ENCODE results near the gene CLPSL1.

DNA sequence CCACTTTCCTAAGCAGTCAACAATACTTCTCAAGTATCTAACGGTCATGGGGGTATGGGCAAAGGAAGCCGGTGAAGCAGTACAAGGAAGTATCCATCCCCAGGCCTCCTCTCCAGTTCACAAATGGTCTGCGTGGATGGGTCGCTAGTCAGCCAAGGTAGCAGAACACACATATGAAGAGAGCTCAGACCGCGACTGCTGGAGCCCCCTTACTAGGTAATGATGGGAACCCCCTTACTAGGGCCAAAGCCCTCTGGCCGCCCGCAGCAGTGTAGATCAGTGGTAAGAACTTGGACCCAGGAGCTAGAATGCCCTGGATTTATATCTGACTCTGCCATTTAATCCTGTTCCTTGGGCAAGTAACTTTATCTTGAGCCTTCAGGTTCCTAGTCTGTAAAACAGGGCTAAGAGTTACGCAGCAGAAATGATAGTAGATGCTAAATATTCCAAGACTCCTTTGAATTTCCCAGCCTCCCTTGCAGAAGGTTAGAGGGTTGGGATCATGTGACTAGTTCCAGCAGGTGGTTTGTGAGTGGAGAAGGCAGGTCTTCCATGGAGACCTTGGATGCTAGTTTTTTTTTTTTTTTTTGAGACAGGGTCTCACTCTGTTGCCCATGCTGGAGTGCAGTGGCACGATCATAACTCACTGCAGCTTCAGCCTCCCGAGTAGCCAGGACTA lies 6.6 kb upstream of the CLPSL1 start:
- TF ChIP-seq, protein P1, sequence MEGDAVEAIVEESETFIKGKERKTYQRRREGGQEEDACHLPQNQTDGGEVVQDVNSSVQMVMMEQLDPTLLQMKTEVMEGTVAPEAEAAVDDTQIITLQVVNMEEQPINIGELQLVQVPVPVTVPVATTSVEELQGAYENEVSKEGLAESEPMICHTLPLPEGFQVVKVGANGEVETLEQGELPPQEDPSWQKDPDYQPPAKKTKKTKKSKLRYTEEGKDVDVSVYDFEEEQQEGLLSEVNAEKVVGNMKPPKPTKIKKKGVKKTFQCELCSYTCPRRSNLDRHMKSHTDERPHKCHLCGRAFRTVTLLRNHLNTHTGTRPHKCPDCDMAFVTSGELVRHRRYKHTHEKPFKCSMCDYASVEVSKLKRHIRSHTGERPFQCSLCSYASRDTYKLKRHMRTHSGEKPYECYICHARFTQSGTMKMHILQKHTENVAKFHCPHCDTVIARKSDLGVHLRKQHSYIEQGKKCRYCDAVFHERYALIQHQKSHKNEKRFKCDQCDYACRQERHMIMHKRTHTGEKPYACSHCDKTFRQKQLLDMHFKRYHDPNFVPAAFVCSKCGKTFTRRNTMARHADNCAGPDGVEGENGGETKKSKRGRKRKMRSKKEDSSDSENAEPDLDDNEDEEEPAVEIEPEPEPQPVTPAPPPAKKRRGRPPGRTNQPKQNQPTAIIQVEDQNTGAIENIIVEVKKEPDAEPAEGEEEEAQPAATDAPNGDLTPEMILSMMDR (IDR thresholded peaks at IDR 0.05; ENCODE audit: borderline replicate concordance, extremely low read depth, low read length, poor library complexity, severe bottlenecking), result no peak
- no peak for TF ChIP-seq EZH2 (IDR thresholded peaks at IDR 0.05; ENCODE audit: borderline replicate concordance, low read depth, low read length, severe bottlenecking)
